Smooth muscle cell (in vitro differentiated cells): ENCODE data around the gene LRFN2. TPM values are rescaled to one million over a fixed set of nuclear protein-coding genes. Genes with fewer than 3 reads are reported as not detected.
A peak's percentile ranks its signal among the peaks of the same experiment; 100 is the strongest.

Experiments used
- DNase-seq: peaks from one replicate; lab custom pipeline; 2025; ENCODE audit not compliant: unreplicated experiment; lab: John Stamatoyannopoulos, UW
- H2AFZ ChIP-seq: fragments of 200-600 bp; sonication (generic); 2 replicates; pipeline ENCODE4 v1.6.0; 2016; ENCODE audit warnings: antibody characterized with exemption, low read depth, mild to moderate bottlenecking
- H3F3A ChIP-seq: fragments of 200-600 bp; sonication (generic); 2 replicates; pipeline ENCODE4 v1.6.0; 2017; ENCODE audit warnings: antibody characterized with exemption, low read depth
- H3K27ac ChIP-seq: fragments of 200-600 bp; sonication (generic); 2 replicates; pipeline ENCODE4 v1.5.1; 2016; ENCODE audit warnings: low read depth, mild to moderate bottlenecking
- H3K27me3 ChIP-seq: fragments of 200-600 bp; sonication (generic); 2 replicates; pipeline ENCODE4 v1.6.1; 2016; ENCODE audit warnings: low read depth, mild to moderate bottlenecking
- H3K36me3 ChIP-seq: fragments of 200-600 bp; sonication (generic); 2 replicates; pipeline ENCODE4 v1.5.1; 2016; ENCODE audit warnings: low read depth
- H3K4me1 ChIP-seq: fragments of 200-600 bp; sonication (generic); 2 replicates; pipeline ENCODE4 v1.5.1; 2016; ENCODE audit warnings: low read depth
- H3K4me2 ChIP-seq: fragments of 200-600 bp; sonication (generic); 2 replicates; pipeline ENCODE4 v1.6.0; 2016; ENCODE audit warnings: mild to moderate bottlenecking
- H3K4me3 ChIP-seq: fragments of 200-600 bp; sonication (generic); 2 replicates; pipeline ENCODE4 v1.5.1; 2016; ENCODE audit warnings: mild to moderate bottlenecking
- H3K79me2 ChIP-seq: fragments of 200-600 bp; sonication (generic); 2 replicates; pipeline ENCODE4 v1.6.0; 2016; ENCODE audit warnings: low read depth, mild to moderate bottlenecking
- H3K9ac ChIP-seq: fragments of 200-600 bp; sonication (generic); 2 replicates; pipeline ENCODE4 v1.6.0; 2016; ENCODE audit warnings: low read depth
- H3K9me3 ChIP-seq: fragments of 200-600 bp; sonication (generic); replicated peaks from 2 replicates; pipeline ENCODE4 v1.5.1; 2016; ENCODE audit warnings: low read depth
- H4K20me1 ChIP-seq: fragments of 200-600 bp; sonication (generic); 2 replicates; pipeline ENCODE4 v1.6.0; 2016; ENCODE audit warnings: low read depth
- CTCF ChIP-seq: fragments of 200-600 bp; sonication (generic); IDR thresholded peaks from 2 replicates; pipeline ENCODE4 v1.5.1; 2017; ENCODE audit warnings: borderline replicate concordance, mild to moderate bottlenecking, antibody characterized with exemption; ENCODE audit not compliant: insufficient read depth, poor library complexity, severe bottlenecking
- WGBS: methylation state at CpG from one replicate; pipeline ENCODE4 v1.1.7; 2016; ENCODE audit warnings: low lambda C conversion rate; 5-methylcytosine and 5-hydroxymethylcytosine counted together
- polyA plus RNA-seq: library from polyadenylated mRNA; unstranded; fragments of >200 nt; fragmentation: Nextera tagmentation; extraction: Ambion mirVana; gene quantifications from 2 replicates; pipeline ENCODE4 v1.2.1, GENCODE V29; 2016
- total RNA-seq: library from RNA; depleted of rRNA; stranded (reverse); fragments of >200 nt; gene quantifications from 2 replicates; pipeline ENCODE4 v1.2.3, GENCODE V29; 2014

LRFN2 gene
- total and polyA plus RNA-seq, 2 experiments from 2014 or later: 0.04 to 0.57 TPM

GRCh38 chr6:40598516-40598915 lies 11.4 kb upstream of the LRFN2 start:
- H3K4me1 ChIP-seq: no peaks in the 10 kb centered on the region
- H3K4me3 ChIP-seq: no peak overlapping the region
- no peak overlapping the region for H3K9ac ChIP-seq
- DNase-seq: no peak
- no peaks in the 10 kb centered on the region for H3F3A ChIP-seq
- H2AFZ ChIP-seq: no peak overlapping the region
- no peaks in the 10 kb centered on the region for H3K9me3 ChIP-seq
- H3K27ac ChIP-seq: no peak overlapping the region
- no peaks in the 10 kb centered on the region for H4K20me1 ChIP-seq
- no peaks in the 10 kb centered on the region for H3K79me2 ChIP-seq
- 87% methylated on average over 5 of the region's 5 CpGs for WGBS
- H3K36me3 ChIP-seq: no peaks in the 10 kb centered on the region
- no peak for TF ChIP-seq CTCF
- no peak overlapping the region for H3K4me2 ChIP-seq
- H3K27me3 ChIP-seq: peaks cover 93% of the 10 kb centered on the region

- Histone ChIP-seq H3K9me3 (no peaks in the 10 kb centered on the region), H3K27me3 (peaks cover 93% of the 10 kb centered on the region)
These were observed 10.1 kb upstream of the LRFN2 start for GRCh38 chr6:40597301-40597700.

GRCh38 chr6:40588480-40588879 lies 1.3 kb upstream of the LRFN2 start:
- Histone ChIP-seq H3K27me3 (peaks cover 92% of the 10 kb centered on the region), H3K4me1 (peaks cover 2% of the 10 kb centered on the region), H3K9ac (no peak overlapping the region), H3K9me3 (no peaks in the 10 kb centered on the region), H3K79me2 (no peaks in the 10 kb centered on the region), H2AFZ (no peak overlapping the region), H3K4me3 (no peak overlapping the region), H3K4me2 (no peak overlapping the region), H3K36me3 (no peaks in the 10 kb centered on the region), H3K27ac (no peak overlapping the region), H3F3A (no peaks in the 10 kb centered on the region), H4K20me1 (no peaks in the 10 kb centered on the region)
- WGBS: 85% methylated on average over 7 of the region's 7 CpGs
- no peak for TF ChIP-seq CTCF
- DNase-seq: no peak

More at GRCh38 chr6:40597301-40597700, 10.1 kb upstream of the LRFN2 start:
- Histone ChIP-seq H4K20me1 (no peaks in the 10 kb centered on the region), H3K36me3 (no peaks in the 10 kb centered on the region), H3K4me1 (no peaks in the 10 kb centered on the region), H3K79me2 (no peaks in the 10 kb centered on the region), H3K27ac (no peak overlapping the region), H2AFZ (no peak overlapping the region), H3K4me3 (no peak overlapping the region), H3K4me2 (no peak overlapping the region), H3K9ac (no peak overlapping the region), H3F3A (no peaks in the 10 kb centered on the region)
- WGBS: 86% methylated on average over 3 of the region's 3 CpGs
- no peak for TF ChIP-seq CTCF
- DNase-seq: no peak

GRCh38 chr6:40588070-40588384 lies 863 bp upstream of the LRFN2 start:
- Histone ChIP-seq H3K4me2 (peak overlapping the region; percentile 89), H3F3A (no peaks in the 10 kb centered on the region), H3K9me3 (no peaks in the 10 kb centered on the region), H3K4me3 (peak overlapping the region; percentile 55), H3K36me3 (no peaks in the 10 kb centered on the region), H2AFZ (no peak overlapping the region), H3K79me2 (no peaks in the 10 kb centered on the region), H3K27me3 (peaks cover 91% of the 10 kb centered on the region), H4K20me1 (no peaks in the 10 kb centered on the region), H3K4me1 (peaks cover 2% of the 10 kb centered on the region), H3K27ac (no peak overlapping the region), H3K9ac (no peak overlapping the region)
- no peak for DNase-seq
- no peak for TF ChIP-seq CTCF
- WGBS: 35% methylated on average over 10 of the region's 11 CpGs
